Smooth muscle cell (in vitro differentiated cells): ENCODE data around the gene KRTAP16-1. TPM values are rescaled to one million over a fixed set of nuclear protein-coding genes. Genes with fewer than 3 reads are reported as not detected.

Experiments used
- DNase-seq: peaks from one replicate; lab custom pipeline; 2025; ENCODE audit not compliant: unreplicated experiment; lab: John Stamatoyannopoulos, UW
- H2AFZ ChIP-seq: fragments of 200-600 bp; sonication (generic); 2 replicates; pipeline ENCODE4 v1.6.0; 2016; ENCODE audit warnings: antibody characterized with exemption, low read depth, mild to moderate bottlenecking
- H3F3A ChIP-seq: fragments of 200-600 bp; sonication (generic); 2 replicates; pipeline ENCODE4 v1.6.0; 2017; ENCODE audit warnings: antibody characterized with exemption, low read depth
- H3K27ac ChIP-seq: fragments of 200-600 bp; sonication (generic); 2 replicates; pipeline ENCODE4 v1.5.1; 2016; ENCODE audit warnings: low read depth, mild to moderate bottlenecking
- H3K27me3 ChIP-seq: fragments of 200-600 bp; sonication (generic); 2 replicates; pipeline ENCODE4 v1.6.1; 2016; ENCODE audit warnings: low read depth, mild to moderate bottlenecking
- H3K36me3 ChIP-seq: fragments of 200-600 bp; sonication (generic); 2 replicates; pipeline ENCODE4 v1.5.1; 2016; ENCODE audit warnings: low read depth
- H3K4me1 ChIP-seq: fragments of 200-600 bp; sonication (generic); 2 replicates; pipeline ENCODE4 v1.5.1; 2016; ENCODE audit warnings: low read depth
- H3K4me2 ChIP-seq: fragments of 200-600 bp; sonication (generic); 2 replicates; pipeline ENCODE4 v1.6.0; 2016; ENCODE audit warnings: mild to moderate bottlenecking
- H3K4me3 ChIP-seq: fragments of 200-600 bp; sonication (generic); 2 replicates; pipeline ENCODE4 v1.5.1; 2016; ENCODE audit warnings: mild to moderate bottlenecking
- H3K79me2 ChIP-seq: fragments of 200-600 bp; sonication (generic); 2 replicates; pipeline ENCODE4 v1.6.0; 2016; ENCODE audit warnings: low read depth, mild to moderate bottlenecking
- H3K9ac ChIP-seq: fragments of 200-600 bp; sonication (generic); 2 replicates; pipeline ENCODE4 v1.6.0; 2016; ENCODE audit warnings: low read depth
- H3K9me3 ChIP-seq: fragments of 200-600 bp; sonication (generic); replicated peaks from 2 replicates; pipeline ENCODE4 v1.5.1; 2016; ENCODE audit warnings: low read depth
- H4K20me1 ChIP-seq: fragments of 200-600 bp; sonication (generic); 2 replicates; pipeline ENCODE4 v1.6.0; 2016; ENCODE audit warnings: low read depth
- WGBS: methylation state at CpG from one replicate; pipeline ENCODE4 v1.1.7; 2016; ENCODE audit warnings: low lambda C conversion rate; 5-methylcytosine and 5-hydroxymethylcytosine counted together
- polyA plus RNA-seq: library from polyadenylated mRNA; unstranded; fragments of >200 nt; fragmentation: Nextera tagmentation; extraction: Ambion mirVana; gene quantifications from 2 replicates; pipeline ENCODE4 v1.2.1, GENCODE V29; 2016
- total RNA-seq: library from RNA; depleted of rRNA; stranded (reverse); fragments of >200 nt; gene quantifications from 2 replicates; pipeline ENCODE4 v1.2.3, GENCODE V29; 2014
- TF ChIP-seq, protein P1 (sequence below): fragments of 200-600 bp; sonication (generic); IDR thresholded peaks from 2 replicates; pipeline ENCODE4 v1.5.1; 2017; ENCODE audit warnings: borderline replicate concordance, mild to moderate bottlenecking, antibody characterized with exemption; ENCODE audit not compliant: insufficient read depth, poor library complexity, severe bottlenecking

KRTAP16-1 gene
- total and polyA plus RNA-seq, 2 experiments from 2014 or later: not detected

DNA sequence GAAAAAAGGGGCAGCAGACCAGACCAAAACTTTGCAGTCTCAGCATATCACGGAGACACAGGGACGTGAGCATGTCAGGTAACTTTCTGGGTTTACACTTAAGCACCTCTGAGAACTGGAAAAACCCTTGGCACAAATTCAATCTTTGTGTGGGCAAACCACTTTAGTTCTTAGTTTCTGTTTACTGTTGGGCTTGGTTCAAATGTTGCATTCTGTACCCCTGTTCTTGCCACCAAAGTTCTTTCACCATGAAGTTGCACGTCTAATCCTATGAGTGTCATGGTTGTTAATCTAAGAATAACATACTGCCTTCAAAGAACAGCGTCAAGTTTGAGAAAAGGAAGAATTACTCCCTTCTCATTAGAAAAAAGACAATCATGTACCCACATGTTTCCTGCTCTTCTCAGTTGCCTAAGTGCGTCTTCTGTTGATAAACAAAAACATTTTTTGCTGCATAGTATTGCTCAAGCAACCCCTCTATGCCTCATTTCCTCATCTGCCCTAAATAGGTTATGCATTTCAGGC, 29.9 kb upstream of the KRTAP16-1 start:
- H3K27me3 ChIP-seq: no peaks in the 10 kb centered on the region
- no peaks in the 10 kb centered on the region for H3F3A ChIP-seq
- no peak overlapping the region for H2AFZ ChIP-seq
- H3K27ac ChIP-seq: no peak overlapping the region
- no peak overlapping the region for H3K4me3 ChIP-seq
- no peaks in the 10 kb centered on the region for H3K36me3 ChIP-seq
- H3K9me3 ChIP-seq: no peaks in the 10 kb centered on the region
- H3K4me2 ChIP-seq: no peak overlapping the region
- no peak overlapping the region for H3K9ac ChIP-seq
- WGBS: 71% methylated on average over 5 of the region's 5 CpGs
- TF ChIP-seq, protein P1, sequence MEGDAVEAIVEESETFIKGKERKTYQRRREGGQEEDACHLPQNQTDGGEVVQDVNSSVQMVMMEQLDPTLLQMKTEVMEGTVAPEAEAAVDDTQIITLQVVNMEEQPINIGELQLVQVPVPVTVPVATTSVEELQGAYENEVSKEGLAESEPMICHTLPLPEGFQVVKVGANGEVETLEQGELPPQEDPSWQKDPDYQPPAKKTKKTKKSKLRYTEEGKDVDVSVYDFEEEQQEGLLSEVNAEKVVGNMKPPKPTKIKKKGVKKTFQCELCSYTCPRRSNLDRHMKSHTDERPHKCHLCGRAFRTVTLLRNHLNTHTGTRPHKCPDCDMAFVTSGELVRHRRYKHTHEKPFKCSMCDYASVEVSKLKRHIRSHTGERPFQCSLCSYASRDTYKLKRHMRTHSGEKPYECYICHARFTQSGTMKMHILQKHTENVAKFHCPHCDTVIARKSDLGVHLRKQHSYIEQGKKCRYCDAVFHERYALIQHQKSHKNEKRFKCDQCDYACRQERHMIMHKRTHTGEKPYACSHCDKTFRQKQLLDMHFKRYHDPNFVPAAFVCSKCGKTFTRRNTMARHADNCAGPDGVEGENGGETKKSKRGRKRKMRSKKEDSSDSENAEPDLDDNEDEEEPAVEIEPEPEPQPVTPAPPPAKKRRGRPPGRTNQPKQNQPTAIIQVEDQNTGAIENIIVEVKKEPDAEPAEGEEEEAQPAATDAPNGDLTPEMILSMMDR: no peak
- no peaks in the 10 kb centered on the region for H3K4me1 ChIP-seq
- no peak for DNase-seq
- no peaks in the 10 kb centered on the region for H4K20me1 ChIP-seq
- no peaks in the 10 kb centered on the region for H3K79me2 ChIP-seq

DNA sequence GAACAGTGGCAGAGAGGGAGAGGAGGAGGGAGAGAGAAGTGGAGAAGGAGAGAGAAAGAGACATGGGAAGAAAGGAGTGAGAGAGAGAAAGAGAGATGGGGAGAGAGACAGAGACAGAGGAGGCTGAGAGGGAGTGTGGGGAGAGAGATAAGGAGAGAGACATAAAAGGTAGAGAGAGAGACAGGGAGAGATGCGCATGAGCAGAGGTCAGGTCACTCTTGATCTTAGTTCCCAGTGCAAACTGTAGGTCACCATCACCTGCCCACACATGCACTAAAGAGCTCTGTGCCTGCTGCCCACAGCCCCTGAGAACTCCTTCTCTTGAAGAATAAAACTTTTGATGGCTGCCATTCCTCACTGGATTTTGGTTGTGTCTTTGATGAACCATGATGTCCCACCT, 26.6 kb upstream of the KRTAP16-1 start:
- TF ChIP-seq, protein P1: no peak
- no peak overlapping the region for H3K27ac ChIP-seq
- H3F3A ChIP-seq: no peaks in the 10 kb centered on the region
- H3K4me3 ChIP-seq: no peak overlapping the region
- no peak overlapping the region for H3K4me2 ChIP-seq
- WGBS: 100% methylated on average over 1 of the region's 1 CpG
- no peak overlapping the region for H2AFZ ChIP-seq
- H3K79me2 ChIP-seq: no peaks in the 10 kb centered on the region
- H3K36me3 ChIP-seq: no peaks in the 10 kb centered on the region
- H3K9ac ChIP-seq: no peak overlapping the region
- H3K9me3 ChIP-seq: no peaks in the 10 kb centered on the region
- no peaks in the 10 kb centered on the region for H3K4me1 ChIP-seq
- no peaks in the 10 kb centered on the region for H3K27me3 ChIP-seq
- DNase-seq: no peak
- H4K20me1 ChIP-seq: no peaks in the 10 kb centered on the region

GRCh38 chr17:41334385-41335305, 25.5 kb upstream of the KRTAP16-1 start:
- Histone ChIP-seq H3K79me2 (no peaks in the 10 kb centered on the region), H3F3A (no peaks in the 10 kb centered on the region), H2AFZ (no peak overlapping the region), H4K20me1 (no peaks in the 10 kb centered on the region), H3K4me2 (no peak overlapping the region), H3K9ac (no peak overlapping the region), H3K4me1 (no peaks in the 10 kb centered on the region), H3K4me3 (no peak overlapping the region), H3K27me3 (no peaks in the 10 kb centered on the region), H3K9me3 (no peaks in the 10 kb centered on the region), H3K27ac (no peak overlapping the region), H3K36me3 (no peaks in the 10 kb centered on the region)
- no peak for DNase-seq
- TF ChIP-seq, protein P1: no peak
- 82% methylated on average over 5 of the region's 6 CpGs for WGBS
